ENCODE data around the gene TRIP11. TPM values are rescaled to one million over a fixed set of nuclear protein-coding genes. Genes with fewer than 3 reads are reported as not detected.

The TRIP11 gene
- total RNA-seq, 1 donor from 2014 or later, result 83.0 TPM

- DNase-seq (ENCODE audit: low spot score), result no peak
These were observed 119.3 kb downstream of the TRIP11 start for GRCh38 chr14:91920526-91920925.

GRCh38 chr14:91919814-91920213 lies 120.0 kb downstream of the TRIP11 start:
- peak; percentile 37 for DNase-seq (ENCODE audit: low spot score)

GRCh38 chr14:91918186-91918883 lies 121.5 kb downstream of the TRIP11 start:
- peak; percentile 47 for DNase-seq (ENCODE audit: low spot score)

Other genes starting within 250 kb of the TRIP11 start
- gene TC2N, start 172.5 kb downstream of the TRIP11 start, total RNA-seq, result 104 TPM
- gene FBLN5, start 92.4 kb downstream of the TRIP11 start, total RNA-seq, result 241 TPM
- 33.6 TPM for gene ATXN3, start 66.5 kb upstream of the TRIP11 start, total RNA-seq
- gene NDUFB1, start 81.6 kb upstream of the TRIP11 start, total RNA-seq, result 124 TPM
- gene CPSF2, start 81.9 kb upstream of the TRIP11 start, total RNA-seq, result 50.0 TPM